Heart left ventricle (tissue), 13 donors: Measurements from ENCODE around the gene MTF2.

Source experiments
- CTCF ChIP-seq, 12 donors: fragments of 200-600 bp; sonication (generic) in 4 of 12; IDR thresholded peaks; one replicate each; pipeline versions ENCODE4 v1.5.0 to v1.8.0; 2018 to 2022; ENCODE audit warnings: antibody characterized with exemption in 12 of 12, mild to moderate bottlenecking in 5 of 12
- POLR2A ChIP-seq, 2 donors: fragments of 450-650 bp; IDR thresholded peaks; one replicate each; pipeline ENCODE4 v1.6.1; 2017; ENCODE audit warnings: antibody characterized with exemption in 2 of 2, mild to moderate bottlenecking in 2 of 2, moderate library complexity in 2 of 2
- donor health status: ischemic (EF 13 %, LVEDD 7.1; RV severe dilation, severe dysfunction).
- donor health status: DM: no; HTN: yes; CAD: no.
- donor health status: DM: no; HTN: no; CAD: no.
- donor health status: ischemic (EF 25% LVEDD 6.9; RV normal size, moderate dysfunction).
- donor health status: ischemic (EF 25% LVEDD 5.7; RV mildly dilated, moderate dysfunction).
- donor health status: ischemic (EF 35%, LVEDD 5.7; RV mildly dilated, moderate dysfunction).
- donor health status: nonischemic (EF 11% LVEDD 7.7; RV severe dilation, severe dysfunction).
- donor health status: DM: yes; HTN: yes; CAD: no.
- donor health status: PGD.
- donor health status: ischemic (EF 29% LVEDD 5.4; RV normal size, mild dysfunction).
- donor health status: nonischemic (EF 23%, LVEDD 6.1; RV moderate dilation, normal function).

GRCh38 chr1:93083979-93084378 lies 4.9 kb downstream of the MTF2 start:
- TF ChIP-seq POLR2A (IDR thresholded peaks at IDR 0.05) = no peak
- no peak for TF ChIP-seq CTCF (IDR thresholded peaks at IDR 0.05)
